ENCODE data around the gene VSIG10. TPM values are rescaled to one million over a fixed set of nuclear protein-coding genes. Genes with fewer than 3 reads are reported as not detected.

The VSIG10 gene
- polyA plus RNA-seq (2013, experiment 1 of 2): 34.4 TPM
- 37.2 TPM for polyA plus RNA-seq (2013, experiment 2 of 2)

DNA sequence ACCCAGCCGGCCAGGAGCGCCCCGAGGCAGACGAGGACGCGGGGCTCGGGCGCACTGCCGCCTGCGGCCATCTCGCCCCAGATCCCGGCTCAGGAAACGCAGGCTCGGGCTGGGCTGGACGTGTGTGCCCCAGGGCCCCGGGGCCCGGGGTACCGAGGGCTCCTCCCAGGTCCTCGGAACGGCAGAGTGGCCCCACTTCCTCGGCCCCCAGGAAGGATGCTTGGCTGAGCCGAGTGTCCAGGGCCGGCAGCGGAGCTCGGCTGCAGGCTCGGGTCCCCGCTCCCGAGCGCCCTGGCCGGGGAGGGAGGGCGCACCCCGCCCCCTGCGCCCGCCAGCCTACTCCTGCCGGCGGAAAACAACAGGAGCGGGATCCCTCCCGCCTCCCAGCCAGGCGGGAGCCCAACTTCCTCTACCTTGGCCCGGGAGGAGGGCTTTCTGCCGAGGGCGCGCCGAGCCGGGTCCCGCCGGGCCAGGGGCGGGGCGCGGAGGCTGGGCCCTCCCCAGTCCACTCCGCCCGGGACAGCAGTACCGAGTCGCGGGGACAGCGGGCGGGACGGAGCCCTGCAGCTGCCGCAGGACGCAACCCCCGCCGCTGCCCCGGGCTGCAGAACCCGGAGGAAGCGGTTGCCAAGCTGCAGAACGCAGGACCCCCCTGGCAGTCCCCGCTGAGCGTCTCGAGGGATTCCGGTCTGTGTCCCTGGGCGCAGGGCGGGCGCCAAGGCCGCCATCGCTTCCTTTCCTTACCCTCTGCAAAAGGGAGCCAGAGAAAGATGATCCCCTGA, at the start of gene VSIG10:
Gene VSIG10, minus strand, starts transcription at position 411 of the 782 bp plus-strand sequence. Its CDS starts 340 bp downstream, at position 71.
- Histone ChIP-seq H2BK120ac (ENCODE audit: low read depth, low read length) (peak within 1 kb of the TSS; percentile 49), H3K9ac (ENCODE audit: low read length) (peak within 1 kb of the TSS; percentile 88), H3K36me3 (ENCODE audit: control insufficient read depth, insufficient read depth, low read length) (no peaks in the 10 kb centered on the region), H2BK15ac (replicated peaks; ENCODE audit: low read depth) (peak within 1 kb of the TSS; percentile 19), H4K8ac (ENCODE audit: low read depth, low read length) (no peak within 1 kb of the TSS), H3K4me2 (ENCODE audit: low read length) (peak within 1 kb of the TSS; percentile 77), H2AK5ac (ENCODE audit: low read length) (no peak within 1 kb of the TSS), H3K27ac (ENCODE audit: low read depth, low read length) (peak within 1 kb of the TSS; percentile 96), H3K4ac (ENCODE audit: low read depth, low read length) (peak within 1 kb of the TSS; percentile 78), H3K56ac (ENCODE audit: low read length) (peak within 1 kb of the TSS; percentile 87), H3K18ac (ENCODE audit: low read length) (peak within 1 kb of the TSS; percentile 98), H2BK5ac (ENCODE audit: low read length) (peak within 1 kb of the TSS; percentile 81), H3K79me2 (ENCODE audit: control insufficient read depth, insufficient read depth, low read length) (peaks cover 9% of the 10 kb centered on the region), H3K27me3 (ENCODE audit: insufficient read depth, low read length, poor library complexity) (no peaks in the 10 kb centered on the region), H3K79me1 (ENCODE audit: low read length) (no peaks in the 10 kb centered on the region), H4K5ac (ENCODE audit: low read length) (no peak within 1 kb of the TSS), H3K4me3 (ENCODE audit: low read length) (peak within 1 kb of the TSS; percentile 83), H3K4me1 (ENCODE audit: control insufficient read depth, low read depth, low read length) (peaks cover 4% of the 10 kb centered on the region), H3K23ac (ENCODE audit: low read length) (peak within 1 kb of the TSS; percentile 59)
- peak; percentile 85 for DNase-seq
- WGBS (ENCODE audit: extremely low coverage, insufficient coverage, low lambda C conversion rate): no CpG with 5 or more reads among the region's 75 CpGs

DNA sequence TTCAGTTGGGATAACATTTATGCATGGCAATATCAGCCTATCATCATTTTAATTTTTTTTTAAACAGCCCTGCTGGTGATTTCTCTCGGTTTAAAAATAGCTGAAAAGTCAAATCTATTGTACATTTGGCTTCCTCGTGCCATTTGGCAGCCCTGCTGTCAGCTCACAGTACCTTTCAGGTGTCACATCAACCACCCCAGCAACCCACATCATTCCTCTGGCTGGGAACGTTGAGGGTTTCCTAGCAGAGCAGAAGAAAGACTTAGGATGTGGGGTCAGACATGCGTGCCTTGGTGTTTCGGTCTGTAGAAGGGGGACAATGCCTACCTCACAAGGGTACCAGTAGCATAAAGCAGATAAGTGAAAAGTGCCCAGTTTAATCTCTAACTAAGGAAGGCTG, 47.9 kb upstream of the VSIG10 start:
- no peak overlapping the region for H2BK5ac ChIP-seq (ENCODE audit: low read length)
- H3K18ac ChIP-seq (ENCODE audit: low read length): no peak overlapping the region
- H3K79me1 ChIP-seq (ENCODE audit: low read length): no peaks in the 10 kb centered on the region
- H3K9ac ChIP-seq (ENCODE audit: low read length): no peak overlapping the region
- no peak for DNase-seq
- no peaks in the 10 kb centered on the region for H3K36me3 ChIP-seq (ENCODE audit: control insufficient read depth, insufficient read depth, low read length)
- H3K27ac ChIP-seq (ENCODE audit: low read depth, low read length): no peak overlapping the region
- H3K4me1 ChIP-seq (ENCODE audit: control insufficient read depth, low read depth, low read length): no peaks in the 10 kb centered on the region
- no CpG with 5 or more reads among the region's 5 CpGs for WGBS (ENCODE audit: extremely low coverage, insufficient coverage, low lambda C conversion rate)
- no peak overlapping the region for H3K4me3 ChIP-seq (ENCODE audit: low read length)
- no peak overlapping the region for H4K8ac ChIP-seq (ENCODE audit: low read depth, low read length)
- no peaks in the 10 kb centered on the region for H3K79me2 ChIP-seq (ENCODE audit: control insufficient read depth, insufficient read depth, low read length)
- H3K4ac ChIP-seq (ENCODE audit: low read depth, low read length): no peak overlapping the region
- H3K23ac ChIP-seq (ENCODE audit: low read length): no peak overlapping the region
- H2BK120ac ChIP-seq (ENCODE audit: low read depth, low read length): no peak overlapping the region
- H3K56ac ChIP-seq (ENCODE audit: low read length): no peak overlapping the region
- H2AK5ac ChIP-seq (ENCODE audit: low read length): no peak overlapping the region
- H2BK15ac ChIP-seq (replicated peaks; ENCODE audit: low read depth): no peak overlapping the region
- H4K5ac ChIP-seq (ENCODE audit: low read length): no peak overlapping the region
- H3K27me3 ChIP-seq (ENCODE audit: insufficient read depth, low read length, poor library complexity): no peaks in the 10 kb centered on the region
- no peak overlapping the region for H3K4me2 ChIP-seq (ENCODE audit: low read length)

DNA sequence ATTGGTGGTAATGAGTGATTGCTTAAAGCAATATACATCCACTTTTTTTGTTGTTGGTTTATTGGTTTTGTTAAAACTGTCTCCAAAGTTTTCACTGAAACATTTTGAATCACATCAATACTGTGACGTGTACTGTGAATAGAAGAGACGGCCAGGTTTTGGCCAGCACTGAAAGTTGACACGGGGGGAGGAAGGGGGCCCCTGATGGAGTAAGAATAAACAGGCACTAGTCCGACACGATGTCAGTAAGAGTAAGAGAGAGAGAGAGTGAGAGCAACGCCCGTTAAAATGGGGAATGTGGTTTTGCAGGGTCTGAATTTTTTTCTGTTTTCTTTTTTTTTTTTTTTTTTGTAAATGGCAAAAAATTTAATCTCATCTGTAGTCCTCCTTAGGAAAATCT, 46.8 kb upstream of the VSIG10 start:
- H2BK120ac ChIP-seq (ENCODE audit: low read depth, low read length): no peak overlapping the region
- no peaks in the 10 kb centered on the region for H3K27me3 ChIP-seq (ENCODE audit: insufficient read depth, low read length, poor library complexity)
- no peak overlapping the region for H3K9ac ChIP-seq (ENCODE audit: low read length)
- H3K79me1 ChIP-seq (ENCODE audit: low read length): no peaks in the 10 kb centered on the region
- no CpG with 5 or more reads among the region's 7 CpGs for WGBS (ENCODE audit: extremely low coverage, insufficient coverage, low lambda C conversion rate)
- H3K18ac ChIP-seq (ENCODE audit: low read length): no peak overlapping the region
- H2BK15ac ChIP-seq (replicated peaks; ENCODE audit: low read depth): no peak overlapping the region
- H3K79me2 ChIP-seq (ENCODE audit: control insufficient read depth, insufficient read depth, low read length): no peaks in the 10 kb centered on the region
- H2BK5ac ChIP-seq (ENCODE audit: low read length): no peak overlapping the region
- H3K27ac ChIP-seq (ENCODE audit: low read depth, low read length): no peak overlapping the region
- no peak overlapping the region for H3K4ac ChIP-seq (ENCODE audit: low read depth, low read length)
- H4K5ac ChIP-seq (ENCODE audit: low read length): no peak overlapping the region
- no peak overlapping the region for H2AK5ac ChIP-seq (ENCODE audit: low read length)
- H3K4me2 ChIP-seq (ENCODE audit: low read length): no peak overlapping the region
- no peak for DNase-seq
- H3K4me3 ChIP-seq (ENCODE audit: low read length): no peak overlapping the region
- no peak overlapping the region for H4K8ac ChIP-seq (ENCODE audit: low read depth, low read length)
- no peak overlapping the region for H3K23ac ChIP-seq (ENCODE audit: low read length)
- H3K56ac ChIP-seq (ENCODE audit: low read length): no peak overlapping the region
- peaks cover 3% of the 10 kb centered on the region for H3K36me3 ChIP-seq (ENCODE audit: control insufficient read depth, insufficient read depth, low read length)
- H3K4me1 ChIP-seq (ENCODE audit: control insufficient read depth, low read depth, low read length): no peaks in the 10 kb centered on the region

- Histone ChIP-seq H3K4me2 (ENCODE audit: low read length) (no peak overlapping the region), H2BK15ac (replicated peaks; ENCODE audit: low read depth) (no peak overlapping the region), H3K56ac (ENCODE audit: low read length) (no peak overlapping the region), H3K79me2 (ENCODE audit: control insufficient read depth, insufficient read depth, low read length) (no peaks in the 10 kb centered on the region), H3K36me3 (ENCODE audit: control insufficient read depth, insufficient read depth, low read length) (peaks cover 7% of the 10 kb centered on the region), H3K18ac (ENCODE audit: low read length) (no peak overlapping the region), H3K27me3 (ENCODE audit: insufficient read depth, low read length, poor library complexity) (no peaks in the 10 kb centered on the region), H4K5ac (ENCODE audit: low read length) (no peak overlapping the region), H3K4me3 (ENCODE audit: low read length) (no peak overlapping the region), H3K27ac (ENCODE audit: low read depth, low read length) (no peak overlapping the region), H3K79me1 (ENCODE audit: low read length) (no peaks in the 10 kb centered on the region), H3K4ac (ENCODE audit: low read depth, low read length) (no peak overlapping the region), H3K23ac (ENCODE audit: low read length) (no peak overlapping the region), H3K4me1 (ENCODE audit: control insufficient read depth, low read depth, low read length) (no peaks in the 10 kb centered on the region), H2BK5ac (ENCODE audit: low read length) (no peak overlapping the region), H2AK5ac (ENCODE audit: low read length) (no peak overlapping the region), H3K9ac (ENCODE audit: low read length) (no peak overlapping the region), H4K8ac (ENCODE audit: low read depth, low read length) (no peak overlapping the region), H2BK120ac (ENCODE audit: low read depth, low read length) (no peak overlapping the region)
- DNase-seq: no peak
- no CpG with 5 or more reads among the region's 5 CpGs for WGBS (ENCODE audit: extremely low coverage, insufficient coverage, low lambda C conversion rate)
These were observed 44.5 kb upstream of the VSIG10 start for GRCh38 chr12:118148287-118148686.

DNA sequence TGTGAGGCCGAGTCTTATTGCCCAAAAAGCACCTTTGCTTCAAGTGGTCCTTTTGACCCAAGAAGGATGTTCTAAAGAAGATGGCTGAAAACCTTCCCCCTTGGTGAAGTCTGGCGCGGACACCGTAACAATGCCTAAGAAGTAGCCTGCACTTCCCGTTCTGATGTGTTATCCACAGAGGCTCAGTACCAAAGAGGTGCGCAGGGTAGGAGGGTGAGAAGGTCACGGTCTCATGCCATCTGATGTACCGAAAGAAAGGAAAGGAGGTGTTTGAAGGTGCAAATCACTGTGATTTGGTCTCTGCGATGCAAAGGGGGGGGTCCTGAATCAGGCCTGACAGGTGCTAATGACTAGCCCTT, 42.0 kb upstream of the VSIG10 start:
- DNase-seq: no peak
- no peak overlapping the region for H4K8ac ChIP-seq (ENCODE audit: low read depth, low read length)

More for the DNA sequence above, 42.0 kb upstream of the VSIG10 start:
- Histone ChIP-seq H3K27me3 (ENCODE audit: insufficient read depth, low read length, poor library complexity) (no peaks in the 10 kb centered on the region), H2BK15ac (replicated peaks; ENCODE audit: low read depth) (no peak overlapping the region), H3K9ac (ENCODE audit: low read length) (no peak overlapping the region), H3K4ac (ENCODE audit: low read depth, low read length) (no peak overlapping the region), H3K4me1 (ENCODE audit: control insufficient read depth, low read depth, low read length) (no peaks in the 10 kb centered on the region), H2BK120ac (ENCODE audit: low read depth, low read length) (no peak overlapping the region), H4K5ac (ENCODE audit: low read length) (no peak overlapping the region), H3K4me3 (ENCODE audit: low read length) (no peak overlapping the region), H3K79me2 (ENCODE audit: control insufficient read depth, insufficient read depth, low read length) (no peaks in the 10 kb centered on the region), H2AK5ac (ENCODE audit: low read length) (no peak overlapping the region), H3K23ac (ENCODE audit: low read length) (no peak overlapping the region), H3K36me3 (ENCODE audit: control insufficient read depth, insufficient read depth, low read length) (peaks cover 13% of the 10 kb centered on the region), H3K79me1 (ENCODE audit: low read length) (peaks cover 2% of the 10 kb centered on the region), H2BK5ac (ENCODE audit: low read length) (no peak overlapping the region), H3K4me2 (ENCODE audit: low read length) (no peak overlapping the region), H3K56ac (ENCODE audit: low read length) (no peak overlapping the region), H3K18ac (ENCODE audit: low read length) (no peak overlapping the region), H3K27ac (ENCODE audit: low read depth, low read length) (no peak overlapping the region)
- no CpG with 5 or more reads among the region's 9 CpGs for WGBS (ENCODE audit: extremely low coverage, insufficient coverage, low lambda C conversion rate)

Data from mesendoderm (in vitro differentiated cells).